K562 (cell line): Measurements from ENCODE around the gene SCRG1. TPM values are rescaled to one million over a fixed set of nuclear protein-coding genes. Genes with fewer than 3 reads are reported as not detected.

Experiments used
- ATAC-seq: fragments of 200-7000 bp; cut with Tn5 transposase; 3 replicates; pipeline ENCODE4 v1.9.1; 2020; ENCODE audit warnings: moderate library complexity
- BruUV-seq: library from RNA; stranded (reverse); fragments of 400-500 nt; replicated peaks from 2 replicates; lab custom pipeline; 2021; lab: Mats Ljungman, UMichigan
- CTCF ChIA-PET: fragments of 300-600 bp; formaldehyde crosslinking; extraction: SDS; loops from one replicate; lab custom pipeline; 2021; ENCODE audit warnings: low intra/inter-chr PET ratio; lab: Yijun Ruan, JAX
- POLR2A ChIA-PET: fragments of 300-600, 350-650 bp; sonication (Branson Sonifier 250); formaldehyde crosslinking; extraction: SDS; loops from one replicate; lab custom pipeline; 2021; ENCODE audit warnings: antibody characterized with exemption, inconsistent platforms; lab: Yijun Ruan, JAX
- DNase-seq, 4 experiments: peaks; one replicate each; pipeline versions ENCODE4 v3.0.0 to v3.0.0-alpha.2; 2011 to 2018; ENCODE audit warnings: low spot score in 3 of 4, mixed read lengths in 3 of 4; ENCODE audit errors: extremely low read depth in 1 of 4
- FAIRE-seq: peaks from 2 replicates; lab custom pipeline; 2011; peaks lifted over from hg19 to GRCh38; lab: Jason Lieb, UNC
- H2AFZ ChIP-seq: 2 replicates; pipeline ENCODE4 v1.6.0; 2011; ENCODE audit warnings: low read depth, low read length, control low read depth, inconsistent platforms
- H3K27ac ChIP-seq: fragments of 200-600 bp; 3 replicates; pipeline ENCODE4 v1.8.0; 2011; ENCODE audit warnings: low read depth, mild to moderate bottlenecking, control low read depth, inconsistent platforms, low read length, moderate library complexity, mixed read lengths; ENCODE audit errors: extremely low read depth
- H3K27me3 ChIP-seq, 2 experiments: fragments of 300-600 bp in 1 of 2; 2 replicates in 1 of 2; 3 replicates in 1 of 2; pipeline versions ENCODE4 v1.6.0 to v1.8.0; 2011; ENCODE audit warnings: inconsistent platforms in 2 of 2, low read length in 2 of 2, mild to moderate bottlenecking in 1 of 2, mixed read lengths in 1 of 2, moderate library complexity in 1 of 2; ENCODE audit not compliant: control insufficient read depth in 2 of 2, insufficient read depth in 2 of 2
- H3K36me3 ChIP-seq: fragments of 300-600 bp; 3 replicates; pipeline ENCODE4 v1.8.0; 2011; ENCODE audit warnings: mild to moderate bottlenecking, low read length, inconsistent platforms; ENCODE audit not compliant: control insufficient read depth, insufficient read depth
- H3K4me1 ChIP-seq, 2 experiments: fragments of 200-600 bp in 1 of 2; replicated peaks in 1 of 2; 2 replicates in 1 of 2; 3 replicates in 1 of 2; pipeline versions ENCODE4 v1.5.1 to v1.8.0; 2011; ENCODE audit warnings: inconsistent platforms in 2 of 2, low read length in 2 of 2, mild to moderate bottlenecking in 1 of 2, mixed read lengths in 1 of 2, moderate library complexity in 1 of 2; ENCODE audit not compliant: control insufficient read depth in 2 of 2, insufficient read depth in 2 of 2
- H3K4me2 ChIP-seq: 2 replicates; pipeline ENCODE4 v1.6.1; 2011; ENCODE audit warnings: low read length, control low read depth, inconsistent platforms, mixed read lengths; ENCODE audit not compliant: insufficient read depth
- H3K4me3 ChIP-seq: fragments of 200-600 bp; sonication (generic), shearing (Covaris generic); 2 replicates; pipeline ENCODE4 v1.5.1; 2016; ENCODE audit warnings: control low read depth, inconsistent platforms
- H3K79me2 ChIP-seq: fragments of 200-600 bp; 3 replicates; pipeline ENCODE4 v1.8.0; 2011; ENCODE audit warnings: low read length, inconsistent platforms; ENCODE audit not compliant: control insufficient read depth, insufficient read depth
- H3K9ac ChIP-seq, 2 experiments: 2 replicates each; pipeline versions ENCODE4 v1.6.0 to v1.6.1; 2011; ENCODE audit warnings: low read depth in 2 of 2, low read length in 2 of 2, control low read depth in 1 of 2, inconsistent platforms in 1 of 2, mild to moderate bottlenecking in 1 of 2, mixed read lengths in 1 of 2; ENCODE audit not compliant: insufficient read depth in 1 of 2
- H3K9me1 ChIP-seq: one replicate; pipeline ENCODE4 v1.6.0; 2011; ENCODE audit warnings: inconsistent platforms, mild to moderate bottlenecking, low read length, moderate library complexity; ENCODE audit not compliant: control insufficient read depth, insufficient read depth
- H3K9me3 ChIP-seq: replicated peaks from 2 replicates; pipeline ENCODE4 v1.5.1; 2011; ENCODE audit warnings: low read depth, low read length, inconsistent platforms; ENCODE audit not compliant: control insufficient read depth, insufficient read depth
- H4K20me1 ChIP-seq: replicated peaks from 2 replicates; pipeline ENCODE4 v1.6.1; 2011; ENCODE audit warnings: low read length, inconsistent platforms, mixed read lengths; ENCODE audit not compliant: control insufficient read depth, insufficient read depth
- E2F4 ChIP-seq: sonication (generic); formaldehyde crosslinking; IDR thresholded peaks from 2 replicates; pipeline ENCODE4 v1.8.0; 2022; ENCODE audit warnings: mild to moderate bottlenecking, low read depth, missing genetic modification reagents
- MNT ChIP-seq, 2 experiments: fragments of 450-650 bp; conservative IDR thresholded peaks; 2 replicates each; pipeline ENCODE4 v1.6.1; 2017; ENCODE audit warnings: mild to moderate bottlenecking in 2 of 2, moderate library complexity in 2 of 2
- NEUROD1 ChIP-seq: fragments of 150-350 bp; IDR thresholded peaks from 2 replicates; pipeline ENCODE4 v1.6.1; 2014; ENCODE audit warnings: borderline replicate concordance, low read length, low read depth; ENCODE audit not compliant: partially characterized antibody
- NFIC ChIP-seq: fragments of 450-650 bp; IDR thresholded peaks from 2 replicates; pipeline ENCODE4 v1.6.1; 2017; ENCODE audit warnings: mild to moderate bottlenecking, inconsistent platforms
- ZBTB2 ChIP-seq: fragments of 450-650 bp; IDR thresholded peaks from 2 replicates; pipeline ENCODE4 v1.6.1; 2016; ENCODE audit warnings: antibody characterized with exemption
- WGBS: fragments of 100-300 bp; shearing (Covaris generic); methylation state at CpG from one replicate; pipeline ENCODE4 v1.1.6; 2016; ENCODE audit warnings: low coverage, mixed read lengths; ENCODE audit not compliant: insufficient coverage; ENCODE audit errors: missing lambda C conversion rate; 5-methylcytosine and 5-hydroxymethylcytosine counted together
- in situ Hi-C: fragments of 300-500 bp; cut with MboI; formaldehyde crosslinking; loops from 4 replicates; pipeline ENCODE4 v1.15.0; 2018; ENCODE audit warnings: inconsistent platforms, mixed read lengths
- intact Hi-C: fragments of 100-400 bp; cut with micrococcal nuclease; formaldehyde crosslinking; loops from 2 replicates; pipeline ENCODE4 v1.14.2; 2022
- polyA plus RNA-seq, 8 experiments: library from polyadenylated mRNA; depleted of rRNA in 4 of 8; stranded (reverse) in 5 of 8; unstranded in 3 of 8; fragments of >200 nt; fragmentation: Nextera tagmentation in 2 of 8; fragmentation: Illumina TruSeq in 1 of 8; extraction: Ambion mirVana in 2 of 8; extraction: Trizol in 1 of 8; gene quantifications; 2 replicates each; pipeline versions ENCODE4 v1.2.1 to v1.2.3, GENCODE V29; 2011 to 2014; ENCODE audit warnings: inconsistent platforms in 1 of 8, missing spikeins in 1 of 8
- total RNA-seq, 7 experiments: library from RNA; depleted of rRNA in 6 of 7; stranded (reverse); fragments of >200 nt in 6 of 7; fragmentation: Illumina TruSeq in 2 of 7; extraction: Trizol in 2 of 7; gene quantifications; 2 replicates each; pipeline versions ENCODE4 v1.2.1 to v1.2.3, GENCODE V29; 2011 to 2021; ENCODE audit warnings: low replicate concordance in 1 of 7

The SCRG1 gene
- total and polyA plus RNA-seq, 9 of the 15 experiments (the other 6 are each of a cell fraction or from before 2014, with no cell fraction given): 0.01 TPM; not detected in 7

- Histone ChIP-seq H3K4me3 (no peak overlapping the region), H3K9ac (no peak overlapping the region), H3K27me3 (peaks cover 0 to 2% of the 10 kb centered on the region in 2 experiments; a peak in 1 of 5 replicates), H2AFZ (no peak overlapping the region; the same call in 1 of the 2 replicates), H3K36me3 (no peaks in the 10 kb centered on the region), H3K79me2 (no peaks in the 10 kb centered on the region), H3K4me1 (no peaks in the 10 kb centered on the region), H4K20me1 (no peaks in the 10 kb centered on the region), H3K27ac (no peak overlapping the region), H3K9me1 (no peaks in the 10 kb centered on the region), H3K9me3 (no peaks in the 10 kb centered on the region), H3K4me2 (no peak overlapping the region)
- no TSS peak for BruUV-seq
- ATAC-seq (no peak), DNase-seq (no peak), FAIRE-seq (no peak)
- intact Hi-C loops (no loop called here), in situ Hi-C loops (no loop called here)
- 17% methylated on average over 3 of the region's 3 CpGs for WGBS
- peak; percentile 49 for TF ChIP-seq NFIC
- TF ChIP-seq E2F4 (CRISPR knock-in tag): no peak
- no peak for TF ChIP-seq NEUROD1
- TF ChIP-seq MNT (conservative IDR thresholded peaks at IDR 0.05): no peak
- TF ChIP-seq ZBTB2: no peak
- POLR2A ChIA-PET: interaction anchor here (1.1 to 1.3 kb wide), 2 partner anchors 9 to 71 kb away, joined by 3 to 4 read pairs; no protein-coding TSS in a partner anchor
- CTCF ChIA-PET: no interaction called here
Observed at GRCh38 chr4:173404296-173404865, 5.5 kb upstream of the SCRG1 start.
